H1 (cell line): ENCODE measurements around the gene RPTOR. TPM values are rescaled to one million over a fixed set of nuclear protein-coding genes. Genes with fewer than 3 reads are reported as not detected.

ENCODE experiments used
- CTCF ChIA-PET: fragments of 300-600 bp; sonication (Branson Sonifier 250); formaldehyde crosslinking; loops from one replicate; lab custom pipeline; 2021; ENCODE audit not compliant: partially characterized antibody; lab: Charles Lee
- POLR2A ChIA-PET: fragments of 300-600 bp; sonication (Branson Sonifier 250); formaldehyde crosslinking; loops from one replicate; lab custom pipeline; 2021; ENCODE audit warnings: inconsistent platforms; ENCODE audit not compliant: partially characterized antibody; lab: Charles Lee
- DNase-seq, 2 experiments: peaks; one replicate each; pipeline versions ENCODE4 v3.0.0 to v3.0.0-alpha.2; 2010 to 2022; ENCODE audit warnings: low spot score in 2 of 2, low read depth in 1 of 2, mixed read lengths in 1 of 2
- FAIRE-seq: peaks from 2 replicates; lab custom pipeline; 2011; peaks lifted over from hg19 to GRCh38; lab: Jason Lieb, UNC
- H2AFZ ChIP-seq: 2 replicates; pipeline ENCODE4 v1.8.1; 2012; ENCODE audit warnings: low read length, inconsistent platforms
- H2AK5ac ChIP-seq: 2 replicates; pipeline ENCODE4 v1.6.1; 2013; ENCODE audit warnings: low read depth, low read length
- H2BK120ac ChIP-seq: replicated peaks from 2 replicates; pipeline ENCODE3; 2013; ENCODE audit warnings: low read depth, low read length, inconsistent platforms
- H2BK12ac ChIP-seq: 2 replicates; pipeline ENCODE4 v1.6.1; 2013; ENCODE audit warnings: low read depth, low read length
- H2BK15ac ChIP-seq: 2 replicates; pipeline ENCODE4 v1.6.1; 2013; ENCODE audit warnings: low read length
- H2BK20ac ChIP-seq: 2 replicates; pipeline ENCODE4 v1.6.1; 2013; ENCODE audit warnings: low read length
- H2BK5ac ChIP-seq: 2 replicates; pipeline ENCODE4 v1.6.1; 2013; ENCODE audit warnings: low read depth, low read length
- H3K14ac ChIP-seq: 2 replicates; pipeline ENCODE4 v1.6.1; 2013; ENCODE audit warnings: inconsistent platforms; ENCODE audit not compliant: insufficient read length
- H3K18ac ChIP-seq: 2 replicates; pipeline ENCODE4 v1.6.1; 2013; ENCODE audit warnings: low read length; ENCODE audit errors: extremely low read depth
- H3K23ac ChIP-seq: 2 replicates; pipeline ENCODE4 v1.6.1; 2013; ENCODE audit warnings: inconsistent platforms; ENCODE audit not compliant: insufficient read length
- H3K23me2 ChIP-seq: 2 replicates; pipeline ENCODE4 v1.6.1; 2013; ENCODE audit warnings: low read depth, low read length
- H3K27ac ChIP-seq: 2 replicates; pipeline ENCODE4 v1.6.1; 2011; ENCODE audit warnings: low read depth, low read length, inconsistent platforms
- H3K27me3 ChIP-seq, 4 experiments: replicated peaks in 1 of 4; 1 replicate in 1 of 4; 2 replicates in 3 of 4; pipeline versions ENCODE4 v1.6.1 to v1.8.1; 2011 to 2013; ENCODE audit warnings: low read length in 3 of 4, mild to moderate bottlenecking in 3 of 4, inconsistent platforms in 2 of 4, mixed read lengths in 2 of 4, moderate library complexity in 1 of 4; ENCODE audit not compliant: control insufficient read depth in 3 of 4, insufficient read depth in 3 of 4; ENCODE audit errors: extremely low read depth in 1 of 4
- H3K36me3 ChIP-seq, 4 experiments: 2 replicates each; pipeline versions ENCODE4 v1.6.1 to v1.8.1; 2011 to 2013; ENCODE audit warnings: mild to moderate bottlenecking in 4 of 4, low read length in 3 of 4, moderate library complexity in 2 of 4, control low read depth in 1 of 4, inconsistent platforms in 1 of 4; ENCODE audit not compliant: insufficient read depth in 4 of 4, control insufficient read depth in 2 of 4
- H3K4ac ChIP-seq: replicated peaks from 2 replicates; pipeline ENCODE3; 2013; ENCODE audit warnings: low read length, low read depth, mixed read lengths, inconsistent platforms; ENCODE audit not compliant: insufficient read length
- H3K4me1 ChIP-seq, 4 experiments: replicated peaks in 1 of 4; 1 replicate in 1 of 4; 2 replicates in 3 of 4; pipeline versions ENCODE4 v1.6.1 to v1.8.1; 2011 to 2013; ENCODE audit warnings: low read length in 3 of 4, inconsistent platforms in 2 of 4, mixed read lengths in 1 of 4; ENCODE audit not compliant: insufficient read depth in 4 of 4, control insufficient read depth in 3 of 4
- H3K4me2 ChIP-seq, 2 experiments: 2 replicates each; pipeline versions ENCODE4 v1.6.1 to v1.8.1; 2011 to 2013; ENCODE audit warnings: low read depth in 2 of 2, low read length in 2 of 2, control low read depth in 1 of 2, inconsistent platforms in 1 of 2, mild to moderate bottlenecking in 1 of 2; ENCODE audit not compliant: insufficient read depth in 1 of 2
- H3K4me3 ChIP-seq, 4 experiments: fragments of 200-600, 300-600 bp in 1 of 4; sonication (generic), shearing (Covaris generic), sonication (Bioruptor Twin) in 1 of 4; 2 replicates each; pipeline versions ENCODE4 v1.5.1 to v1.8.1; 2011 to 2016; ENCODE audit warnings: low read length in 4 of 4, low read depth in 3 of 4, control low read depth in 2 of 4, inconsistent platforms in 2 of 4, mild to moderate bottlenecking in 2 of 4, mixed read lengths in 1 of 4, moderate library complexity in 1 of 4; ENCODE audit not compliant: insufficient read depth in 2 of 4; ENCODE audit errors: extremely low read depth in 1 of 4
- H3K56ac ChIP-seq: replicated peaks from 2 replicates; pipeline ENCODE3; 2013; ENCODE audit warnings: low read depth, mild to moderate bottlenecking, mixed read lengths, low read length, inconsistent platforms; ENCODE audit not compliant: insufficient read length
- H3K79me1 ChIP-seq: 2 replicates; pipeline ENCODE4 v1.6.1; 2013; ENCODE audit warnings: low read depth, low read length, control low read depth
- H3K79me2 ChIP-seq, 2 experiments: 2 replicates each; pipeline versions ENCODE4 v1.6.1 to v1.8.1; 2012 to 2013; ENCODE audit warnings: low read length in 2 of 2, mild to moderate bottlenecking in 2 of 2, inconsistent platforms in 1 of 2; ENCODE audit not compliant: insufficient read depth in 2 of 2, control insufficient read depth in 1 of 2
- H3K9ac ChIP-seq, 4 experiments: replicated peaks in 1 of 4; 1 replicate in 1 of 4; 2 replicates in 3 of 4; pipeline versions ENCODE4 v1.6.1 to v1.8.1; 2011 to 2013; ENCODE audit warnings: low read depth in 3 of 4, low read length in 3 of 4, control low read depth in 2 of 4, mild to moderate bottlenecking in 2 of 4, moderate library complexity in 2 of 4, inconsistent platforms in 1 of 4; ENCODE audit errors: extremely low read depth in 1 of 4
- H3K9me3 ChIP-seq, 2 experiments: 2 replicates each; pipeline versions ENCODE4 v1.6.1 to v1.8.1; 2012 to 2013; ENCODE audit warnings: mild to moderate bottlenecking in 2 of 2, moderate library complexity in 2 of 2, control low read depth in 1 of 2, inconsistent platforms in 1 of 2, low read depth in 1 of 2, low read length in 1 of 2, mixed read lengths in 1 of 2; ENCODE audit not compliant: insufficient read depth in 2 of 2
- H4K20me1 ChIP-seq, 2 experiments: replicated peaks in 1 of 2; 2 replicates each; pipeline versions ENCODE3 to v1.8.1; 2011 to 2013; ENCODE audit warnings: inconsistent platforms in 2 of 2, low read length in 2 of 2, mild to moderate bottlenecking in 1 of 2; ENCODE audit not compliant: insufficient read depth in 2 of 2, control insufficient read depth in 1 of 2
- H4K5ac ChIP-seq: 2 replicates; pipeline ENCODE4 v1.6.1; 2013; ENCODE audit warnings: low read length, low read depth, mixed read lengths, inconsistent platforms; ENCODE audit not compliant: insufficient read length
- H4K8ac ChIP-seq: 2 replicates; pipeline ENCODE4 v1.8.0; 2013; ENCODE audit warnings: mild to moderate bottlenecking, moderate library complexity, low read length, inconsistent platforms; ENCODE audit not compliant: insufficient read depth; ENCODE audit errors: extremely low read depth
- H4K91ac ChIP-seq: replicated peaks from 2 replicates; pipeline ENCODE3; 2013; ENCODE audit warnings: low read length, mixed read lengths, inconsistent platforms; ENCODE audit not compliant: insufficient read length
- ATF3 ChIP-seq: IDR thresholded peaks from 2 replicates; pipeline ENCODE4 v1.6.1; 2011; ENCODE audit warnings: low read depth, mild to moderate bottlenecking, low read length; ENCODE audit not compliant: insufficient read depth
- CBX5 ChIP-seq: fragments of 300-800, 300-1000 bp; sonication (generic); IDR thresholded peaks from 2 replicates; pipeline ENCODE4 v1.7.1; 2016; ENCODE audit warnings: antibody characterized with exemption, low read length, low read depth
- GABPA ChIP-seq: IDR thresholded peaks from 2 replicates; pipeline ENCODE4 v1.6.1; 2011; ENCODE audit warnings: mild to moderate bottlenecking, low read length, moderate library complexity, borderline replicate concordance; ENCODE audit not compliant: insufficient read depth
- HDAC6 ChIP-seq: IDR thresholded peaks from one replicate; pipeline ENCODE4 v1.7.1; 2012; ENCODE audit warnings: low read depth, mild to moderate bottlenecking, inconsistent platforms, low read length, moderate library complexity
- KDM5A ChIP-seq: fragments of 200-600 bp; IDR thresholded peaks from 2 replicates; pipeline ENCODE4 v1.7.1; 2012; ENCODE audit warnings: mild to moderate bottlenecking, low read length, inconsistent platforms, mixed read lengths
- MAFK ChIP-seq: IDR thresholded peaks from 2 replicates; pipeline ENCODE4 v1.6.1; 2012; ENCODE audit warnings: low read depth, mild to moderate bottlenecking, improper control_type of control experiment, low read length
- POLR2A ChIP-seq, 2 experiments: IDR thresholded peaks; 1 replicate in 1 of 2; 2 replicates in 1 of 2; pipeline ENCODE4 v1.6.1; 2011; ENCODE audit warnings: low read depth in 2 of 2, low read length in 2 of 2, mild to moderate bottlenecking in 2 of 2; ENCODE audit errors: control extremely low read depth in 1 of 2
- RAD21 ChIP-seq, 2 experiments: IDR thresholded peaks in 1 of 2; conservative IDR thresholded peaks in 1 of 2; 2 replicates each; pipeline ENCODE4 v1.6.1; 2011; ENCODE audit warnings: low read depth in 2 of 2, low read length in 2 of 2, improper control_type of control experiment in 1 of 2, inconsistent platforms in 1 of 2, mild to moderate bottlenecking in 1 of 2, moderate library complexity in 1 of 2
- TAF1 ChIP-seq: IDR thresholded peaks from 2 replicates; pipeline ENCODE4 v1.6.1; 2011; ENCODE audit warnings: mild to moderate bottlenecking, low read depth, low read length
- ZNF274 ChIP-seq: IDR thresholded peaks from 2 replicates; pipeline ENCODE4 v1.7.0; 2012; ENCODE audit warnings: low read length, borderline replicate concordance; ENCODE audit errors: extremely low read depth
- WGBS, 2 experiments: shearing (Covaris generic) in 1 of 2; methylation state at CpG; one replicate each; pipeline versions ENCODE4 v1.1.6 to v1.1.7; 2013 to 2015; ENCODE audit warnings: low lambda C conversion rate in 2 of 2, mixed read lengths in 2 of 2, inconsistent platforms in 1 of 2, low coverage in 1 of 2, missing lambda C conversion rate in 1 of 2; ENCODE audit not compliant: insufficient replicate concordance in 2 of 2, insufficient coverage in 1 of 2, insufficient read length in 1 of 2; ENCODE audit errors: extremely low coverage in 1 of 2, missing lambda C conversion rate in 1 of 2; 5-methylcytosine and 5-hydroxymethylcytosine counted together
- polyA plus RNA-seq, 7 experiments: library from polyadenylated mRNA; depleted of rRNA in 3 of 7; stranded (reverse) in 5 of 7; unstranded in 2 of 7; fragments of >200 nt in 5 of 7; fragments of 200-250 nt in 2 of 7; gene quantifications; 1 replicate in 5 of 7; 2 replicates in 1 of 7; 4 replicates in 1 of 7; pipeline versions ENCODE4 v1.2.1 to v1.2.3, GENCODE V29; 2011 to 2013; ENCODE audit warnings: missing spikeins in 2 of 7, mixed read lengths in 2 of 7
- total RNA-seq: library from RNA; stranded (reverse); fragmentation: NEBNext Ultra II Directional; extraction: Animal tissue kit (Norgen Biotek cat#: 25700); gene quantifications from 2 replicates; pipeline ENCODE4 v1.2.1, GENCODE V29; 2021
- TF ChIP-seq, protein P1 (sequence below): IDR thresholded peaks from 2 replicates; pipeline ENCODE4 v1.6.1; 2011; ENCODE audit warnings: low read length, improper control_type of control experiment

The RPTOR gene
- total and polyA plus RNA-seq, 2 of the 8 experiments (the other 6 are each of a cell fraction or from before 2014, with no cell fraction given), result 6.9 to 28.7 TPM

- H3K23me2 ChIP-seq, result no peaks in the 10 kb centered on the region
- no peak overlapping the region for H2BK5ac ChIP-seq
- no peak overlapping the region for H3K56ac ChIP-seq
- H3K18ac ChIP-seq, result no peak overlapping the region
- H3K23ac ChIP-seq, result no peak overlapping the region
- no peaks in the 10 kb centered on the region for H3K36me3 ChIP-seq
- H2AFZ ChIP-seq, result no peak overlapping the region
- no peak overlapping the region for H2BK20ac ChIP-seq
- no peak overlapping the region for H3K4me3 ChIP-seq
- H2BK12ac ChIP-seq, result no peak overlapping the region
- H3K27ac ChIP-seq, result no peak overlapping the region
- H3K27me3 ChIP-seq, result no peaks in the 10 kb centered on the region
- WGBS, 2 experiments, result 91% methylated on average over 12 of the region's 12 CpGs; no CpG with 5 or more reads in 1 of the 2 experiments
- no peak overlapping the region for H4K8ac ChIP-seq
- ChIA-PET POLR2A (interaction anchor here (1.2 to 1.6 kb wide), 2 partner anchors 35 to 51 kb away, joined by 3 read pairs; no protein-coding TSS in a partner anchor), CTCF (interaction anchor here (0.8 to 1.4 kb wide), 2 partner anchors 12 to 106 kb away, joined by 3 to 6 read pairs; no protein-coding TSS in a partner anchor)
- H3K79me2 ChIP-seq, result no peaks in the 10 kb centered on the region
- no peak for FAIRE-seq
- DNase-seq, result no peak
- no peak overlapping the region for H4K91ac ChIP-seq
- H3K9ac ChIP-seq, result no peak overlapping the region
- H4K20me1 ChIP-seq, result peaks cover 0 to 3% of the 10 kb centered on the region in 2 experiments
- H3K4ac ChIP-seq, result no peak overlapping the region
- no peak for TF ChIP-seq CBX5
- no peak for TF ChIP-seq GABPA
- no peak for TF ChIP-seq KDM5A
- TF ChIP-seq POLR2A (IDR thresholded peaks at IDR 0.05; ENCODE audit: control extremely low read depth in 1 of 2, low read depth in 2 of 2, low read length in 2 of 2), result no peak
- TF ChIP-seq, protein P1, sequence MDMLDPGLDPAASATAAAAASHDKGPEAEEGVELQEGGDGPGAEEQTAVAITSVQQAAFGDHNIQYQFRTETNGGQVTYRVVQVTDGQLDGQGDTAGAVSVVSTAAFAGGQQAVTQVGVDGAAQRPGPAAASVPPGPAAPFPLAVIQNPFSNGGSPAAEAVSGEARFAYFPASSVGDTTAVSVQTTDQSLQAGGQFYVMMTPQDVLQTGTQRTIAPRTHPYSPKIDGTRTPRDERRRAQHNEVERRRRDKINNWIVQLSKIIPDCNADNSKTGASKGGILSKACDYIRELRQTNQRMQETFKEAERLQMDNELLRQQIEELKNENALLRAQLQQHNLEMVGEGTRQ, result no peak
- TF ChIP-seq ATF3, result no peak
- no peak for TF ChIP-seq ZNF274
- no peak for TF ChIP-seq MAFK
- TF ChIP-seq TAF1, result no peak
- TF ChIP-seq HDAC6, result no peak
- no peak for TF ChIP-seq RAD21 (IDR thresholded peaks at IDR 0.05 in 1 of 2, conservative IDR thresholded peaks at IDR 0.05 in 1 of 2; ENCODE audit: low read depth in 2 of 2, low read length in 2 of 2)
- peaks cover 0 to 4% (median 0%) of the 10 kb centered on the region in 4 experiments; a peak in 2 of 7 replicates for H3K4me1 ChIP-seq
- no peak overlapping the region for H2AK5ac ChIP-seq
- no peaks in the 10 kb centered on the region for H3K9me3 ChIP-seq
- no peak overlapping the region for H2BK15ac ChIP-seq
- no peak overlapping the region for H3K4me2 ChIP-seq
- H3K14ac ChIP-seq, result no peak overlapping the region
- H4K5ac ChIP-seq, result no peak overlapping the region
- H3K79me1 ChIP-seq, result 0 out of 2 replicates have a peak, but pooled peaks cover 4% of the 10 kb centered on the region
- no peak overlapping the region for H2BK120ac ChIP-seq
Measured at GRCh38 chr17:80793421-80793820, 248.8 kb downstream of the RPTOR start.
